ENCODE measurements around the gene TIMP2.

TIMP2 gene

GRCh38 chr17:78862073-78863023 is 62.8 kb downstream of the TIMP2 start:
- DNase-seq = no peak

GRCh38 chr17:78861229-78861628 is 64.0 kb downstream of the TIMP2 start:
- no peak for DNase-seq

GRCh38 chr17:78859051-78859450 is 66.1 kb downstream of the TIMP2 start:
- no peak for DNase-seq

GRCh38 chr17:78857266-78857665 is 67.9 kb downstream of the TIMP2 start:
- DNase-seq = no peak

- no peak for DNase-seq
These were observed 69.5 kb downstream of the TIMP2 start for GRCh38 chr17:78855561-78856165.

GRCh38 chr17:78854508-78854907 is 70.7 kb downstream of the TIMP2 start:
- no peak for DNase-seq

- DNase-seq = peak in 1 of 2 experiments; percentile 52
These were observed 71.2 kb downstream of the TIMP2 start for GRCh38 chr17:78853926-78854394.

GRCh38 chr17:78852709-78853121 is 72.5 kb downstream of the TIMP2 start:
- peak in 1 of 2 experiments; percentile 14 for DNase-seq

- no peak for DNase-seq
These were observed 76.2 kb downstream of the TIMP2 start for GRCh38 chr17:78849026-78849425.

- DNase-seq = no peak
These were observed 78.1 kb downstream of the TIMP2 start for GRCh38 chr17:78847052-78847451.

GRCh38 chr17:78844301-78845005 is 80.7 kb downstream of the TIMP2 start:
- DNase-seq = no peak

- DNase-seq = peak; percentile 29 to 70
These were observed 82.2 kb downstream of the TIMP2 start for GRCh38 chr17:78842881-78843565.

GRCh38 chr17:78840780-78841611 is 84.2 kb downstream of the TIMP2 start, which contains the start of gene USP36:
Gene USP36 (minus strand): TSS chr17:78840814. CDS start chr17:78836363, 4,451 bp downstream.
- DNase-seq = peak; percentile 97 to 100

- no peak for DNase-seq
These were observed 84.7 kb downstream of the TIMP2 start for GRCh38 chr17:78840530-78840779.

- DNase-seq = peak in 1 of 2 experiments; percentile 63
These were observed 85.2 kb downstream of the TIMP2 start for GRCh38 chr17:78839762-78840529.

- no peak for DNase-seq
These were observed 85.9 kb downstream of the TIMP2 start for GRCh38 chr17:78839235-78839761.

GRCh38 chr17:78838574-78839005 is 86.6 kb downstream of the TIMP2 start:
- peak; percentile 12 to 42 for DNase-seq

- no peak for DNase-seq
These were observed 88.7 kb downstream of the TIMP2 start for GRCh38 chr17:78836420-78837021.

GRCh38 chr17:78834571-78834970 is 90.6 kb downstream of the TIMP2 start:
- no peak for DNase-seq

- DNase-seq = no peak
These were observed 92.7 kb downstream of the TIMP2 start for GRCh38 chr17:78832541-78832810.

Data from NCI-H526 (cell line).